ENCODE results near the gene ATRIP. TPM values are rescaled to one million over a fixed set of nuclear protein-coding genes. Genes with fewer than 3 reads are reported as not detected.
"Not testable (repeated sequence)": the region's sequence is repeated elsewhere in the genome, so short reads cannot be mapped to it uniquely, and the experiment has no call there.

ATRIP gene
- total and polyA plus RNA-seq, 2 of the 8 experiments (the other 6 are each of a cell fraction or from before 2014, with no cell fraction given), result 18.5 to 20.2 TPM

GRCh38 chr3:48473617-48473952 lies 27.0 kb downstream of the ATRIP start (continued):
- TF ChIP-seq TAF7 (optimal IDR thresholded peaks at IDR 0.05; ENCODE audit: borderline replicate concordance, low read depth, low read length), result no peak

- not testable (repeated sequence) for H2BK20ac ChIP-seq (ENCODE audit: low read length); H2BK5ac ChIP-seq (ENCODE audit: low read depth, low read length); H3K56ac ChIP-seq (replicated peaks; ENCODE audit: insufficient read length, low read depth, low read length); H4K20me1 ChIP-seq (replicated peaks in 1 of 2; ENCODE audit: control insufficient read depth in 1 of 2, insufficient read depth in 2 of 2, low read length in 2 of 2); H3K23ac ChIP-seq (ENCODE audit: insufficient read length); FAIRE-seq; H2BK12ac ChIP-seq (ENCODE audit: low read depth, low read length); H2AK5ac ChIP-seq (ENCODE audit: low read depth, low read length); H3K18ac ChIP-seq (ENCODE audit: extremely low read depth, low read length); H4K5ac ChIP-seq (ENCODE audit: insufficient read length, low read depth, low read length); H2AFZ ChIP-seq (ENCODE audit: low read length); DNase-seq (ENCODE audit: low read depth in 1 of 2, low spot score in 2 of 2); H4K91ac ChIP-seq (replicated peaks; ENCODE audit: insufficient read length, low read length); H2BK15ac ChIP-seq (ENCODE audit: low read length); H3K23me2 ChIP-seq (ENCODE audit: low read depth, low read length); H3K27me3 ChIP-seq (replicated peaks in 1 of 4; ENCODE audit: control insufficient read depth in 3 of 4, extremely low read depth in 1 of 4, insufficient read depth in 3 of 4, low read length in 3 of 4); H4K8ac ChIP-seq (ENCODE audit: extremely low read depth, insufficient read depth, low read length); H3K9ac ChIP-seq (replicated peaks in 1 of 4; ENCODE audit: extremely low read depth in 1 of 4, low read depth in 3 of 4, low read length in 3 of 4); H3K4me3 ChIP-seq (ENCODE audit: extremely low read depth in 1 of 4, insufficient read depth in 2 of 4, low read depth in 3 of 4, low read length in 4 of 4); H3K27ac ChIP-seq (ENCODE audit: low read depth, low read length); H3K79me1 ChIP-seq (ENCODE audit: low read depth, low read length); H3K14ac ChIP-seq (ENCODE audit: insufficient read length); H3K4ac ChIP-seq (replicated peaks; ENCODE audit: insufficient read length, low read depth, low read length); H3K9me3 ChIP-seq (ENCODE audit: insufficient read depth in 2 of 2, low read depth in 1 of 2, low read length in 1 of 2); H2BK120ac ChIP-seq (replicated peaks; ENCODE audit: low read depth, low read length)
- ChIA-PET CTCF (ENCODE audit: partially characterized antibody) (interaction anchor here (1.0 to 21.5 kb wide), 20 partner anchors 8 to 234 kb away, joined by 3 to 251 read pairs (median 6); partner anchors contain the start of gene SHISA5), POLR2A (ENCODE audit: partially characterized antibody) (interaction anchor here (0.8 to 7.6 kb wide), 24 partner anchors 9 to 242 kb away, joined by 3 to 83 read pairs (median 5); partner anchors contain the start of genes ATRIP, CCDC51, PFKFB4 and PLXNB1)
- peak overlapping the region in 1 of 2 experiments; percentile 97; a peak in 1 of 4 replicates for H3K4me2 ChIP-seq (ENCODE audit: insufficient read depth in 1 of 2, low read depth in 2 of 2, low read length in 2 of 2)
- peaks cover 0 to 29% (median 16%) of the 10 kb centered on the region in 4 experiments; a peak in 6 of 7 replicates for H3K4me1 ChIP-seq (replicated peaks in 1 of 4; ENCODE audit: control insufficient read depth in 3 of 4, insufficient read depth in 4 of 4, low read length in 3 of 4)
- peaks cover 0 to 12% (median 3%) of the 10 kb centered on the region in 4 experiments; a peak in 3 of 8 replicates for H3K36me3 ChIP-seq (ENCODE audit: control insufficient read depth in 2 of 4, insufficient read depth in 4 of 4, low read length in 3 of 4)
- 58% methylated on average over 4 of the region's 4 CpGs; no CpG with 5 or more reads in 1 of the 2 experiments for WGBS, 2 experiments (ENCODE audit: extremely low coverage in 1 of 2, insufficient coverage in 1 of 2, insufficient read length in 1 of 2, insufficient replicate concordance in 2 of 2, low coverage in 1 of 2, low lambda C conversion rate in 2 of 2, missing lambda C conversion rate in 1 of 2)
- peaks cover 0 to 20% of the 10 kb centered on the region in 2 experiments; a peak in 2 of 4 replicates for H3K79me2 ChIP-seq (ENCODE audit: control insufficient read depth in 1 of 2, insufficient read depth in 2 of 2, low read length in 2 of 2)
Observed at GRCh38 chr3:48474031-48474430, 27.5 kb downstream of the ATRIP start.

Measured in H1 (cell line).